HG03469 (cell line): ENCODE measurements around the gene ATP6V0E1.

ENCODE experiments used
- ATAC-seq: cut with Tn5 transposase; IDR thresholded peaks from one replicate; pipeline ENCODE4 v1.9.1; 2021; ENCODE audit warnings: mild to moderate bottlenecking, moderate library complexity, moderate number of reproducible peaks; ENCODE audit not compliant: unreplicated experiment

ATP6V0E1 gene

DNA sequence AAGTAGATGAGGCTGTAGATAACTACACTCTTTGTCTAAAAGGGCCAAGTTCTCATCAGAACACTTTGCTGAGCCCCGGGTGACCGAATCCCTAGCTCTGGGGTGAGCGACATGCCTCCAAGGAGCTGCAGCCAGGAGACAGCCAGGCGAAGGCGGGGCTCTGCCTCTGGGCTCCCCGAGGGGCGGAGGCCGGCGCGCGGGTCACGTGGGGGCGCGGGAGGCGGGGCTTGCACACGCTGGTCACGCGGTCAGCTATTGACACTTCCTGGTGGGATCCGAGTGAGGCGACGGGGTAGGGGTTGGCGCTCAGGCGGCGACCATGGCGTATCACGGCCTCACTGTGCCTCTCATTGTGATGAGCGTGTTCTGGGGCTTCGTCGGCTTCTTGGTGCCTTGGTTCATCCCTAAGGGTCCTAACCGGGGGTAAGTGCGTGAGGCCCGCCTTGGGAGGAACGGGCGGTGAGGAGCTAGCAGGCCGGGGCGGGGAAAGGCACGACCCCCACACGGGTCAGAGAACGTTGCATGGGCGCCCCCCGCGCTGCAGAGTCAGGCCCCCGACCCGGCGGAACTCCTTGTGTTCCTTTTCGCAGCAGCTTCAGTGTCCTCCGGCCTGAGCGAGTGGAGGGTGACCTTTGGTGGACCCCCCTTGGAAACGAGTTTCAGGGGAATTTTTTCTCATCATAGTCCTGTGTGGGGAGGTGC is at the start of gene ATP6V0E1:
ATP6V0E1 (plus strand) TSS at position 230 of the 702 bp plus-strand sequence; CDS start at position 320, 90 bp downstream.
- peak; percentile 78 for ATAC-seq

DNA sequence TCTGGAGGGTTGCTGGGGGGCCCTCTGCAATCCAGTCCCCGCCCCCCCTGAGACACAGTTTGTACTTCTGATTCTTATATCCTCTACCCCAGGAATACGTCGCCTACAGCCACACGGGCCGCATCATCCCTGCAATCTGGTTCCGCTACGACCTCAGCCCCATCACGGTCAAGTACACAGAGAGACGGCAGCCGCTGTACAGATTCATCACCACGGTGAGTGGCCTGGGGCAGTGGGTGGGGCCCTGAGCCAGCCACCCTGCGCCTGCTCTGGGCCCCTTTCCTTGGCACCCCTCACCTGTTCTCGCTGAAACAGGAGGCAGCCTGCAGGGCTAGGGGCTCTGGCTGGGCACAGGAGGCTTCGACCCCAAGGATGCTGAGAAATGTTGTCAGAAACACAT is 48.5 kb upstream of the ATP6V0E1 start:
- ATAC-seq = no peak

DNA sequence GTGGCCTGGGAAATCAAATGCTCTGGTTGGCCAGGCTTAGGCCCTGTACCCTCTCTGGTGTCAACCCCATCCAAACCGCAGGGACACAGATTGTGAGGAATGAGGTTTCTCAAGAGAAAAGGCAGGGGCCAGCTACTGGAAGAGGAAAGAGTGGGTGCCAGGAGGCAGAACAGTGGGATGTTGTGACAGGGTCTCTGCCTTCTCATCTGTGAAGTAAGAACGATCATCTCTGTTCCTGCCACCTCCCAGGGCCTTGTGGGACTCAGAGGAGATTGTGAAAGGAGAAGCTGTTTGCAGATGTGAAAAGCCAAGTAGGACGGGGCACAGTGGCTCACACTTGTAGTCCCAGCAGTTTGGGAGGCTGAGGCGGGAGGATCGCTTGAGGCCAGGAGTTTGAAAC is 47.2 kb upstream of the ATP6V0E1 start:
- ATAC-seq = no peak

DNA sequence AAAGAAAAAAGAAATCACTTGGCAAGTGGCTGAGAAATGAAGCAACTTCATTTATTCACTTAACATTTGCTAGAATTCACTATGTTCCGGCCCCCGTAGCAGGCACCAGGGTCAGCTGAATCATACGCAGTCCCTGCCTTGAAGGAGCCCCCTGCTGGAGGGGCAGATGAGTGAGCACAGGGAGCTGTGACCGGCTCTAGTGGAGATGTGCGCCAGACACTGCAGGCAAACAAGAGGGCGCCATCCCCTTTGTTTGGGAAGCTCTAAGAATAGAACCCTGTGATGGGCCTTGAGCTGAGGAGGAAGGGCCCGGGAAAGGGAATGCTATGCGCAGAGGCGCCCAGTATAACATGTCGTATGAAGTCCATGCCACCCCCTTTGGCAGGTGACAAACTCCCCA is 44.5 kb upstream of the ATP6V0E1 start:
- ATAC-seq = no peak

DNA sequence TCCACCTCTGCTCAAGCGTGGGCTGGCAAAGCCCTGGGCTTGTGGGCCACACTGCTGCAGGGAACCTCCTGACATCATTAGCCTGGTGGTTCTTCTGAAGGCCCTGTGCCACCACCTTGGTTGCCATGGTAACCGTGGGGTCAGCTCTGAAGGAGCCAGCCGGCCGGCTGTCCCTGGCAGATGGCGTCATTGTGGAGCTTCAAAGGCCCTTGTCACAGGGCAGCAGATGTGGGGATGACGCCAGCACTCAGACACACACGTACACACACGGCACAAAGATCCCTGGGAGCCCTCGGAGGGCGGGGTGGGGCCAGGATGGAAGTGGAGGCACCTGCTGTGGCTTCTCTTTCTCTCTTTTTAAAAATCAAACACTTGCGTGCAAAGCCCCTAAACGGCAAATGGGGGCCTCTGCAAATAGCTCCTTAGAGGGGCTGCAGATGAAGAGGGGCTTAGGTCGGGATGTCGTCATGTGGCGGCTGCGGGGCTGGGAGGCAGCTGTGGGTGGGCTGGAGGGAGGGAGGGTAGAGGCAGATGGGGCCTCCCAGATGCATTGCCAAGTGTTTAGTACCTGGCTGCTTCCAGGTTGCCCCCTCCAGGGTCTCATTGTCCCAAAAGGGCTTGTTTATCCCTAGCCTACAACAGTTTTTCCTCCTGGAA is 43.8 kb upstream of the ATP6V0E1 start:
- ATAC-seq = no peak

DNA sequence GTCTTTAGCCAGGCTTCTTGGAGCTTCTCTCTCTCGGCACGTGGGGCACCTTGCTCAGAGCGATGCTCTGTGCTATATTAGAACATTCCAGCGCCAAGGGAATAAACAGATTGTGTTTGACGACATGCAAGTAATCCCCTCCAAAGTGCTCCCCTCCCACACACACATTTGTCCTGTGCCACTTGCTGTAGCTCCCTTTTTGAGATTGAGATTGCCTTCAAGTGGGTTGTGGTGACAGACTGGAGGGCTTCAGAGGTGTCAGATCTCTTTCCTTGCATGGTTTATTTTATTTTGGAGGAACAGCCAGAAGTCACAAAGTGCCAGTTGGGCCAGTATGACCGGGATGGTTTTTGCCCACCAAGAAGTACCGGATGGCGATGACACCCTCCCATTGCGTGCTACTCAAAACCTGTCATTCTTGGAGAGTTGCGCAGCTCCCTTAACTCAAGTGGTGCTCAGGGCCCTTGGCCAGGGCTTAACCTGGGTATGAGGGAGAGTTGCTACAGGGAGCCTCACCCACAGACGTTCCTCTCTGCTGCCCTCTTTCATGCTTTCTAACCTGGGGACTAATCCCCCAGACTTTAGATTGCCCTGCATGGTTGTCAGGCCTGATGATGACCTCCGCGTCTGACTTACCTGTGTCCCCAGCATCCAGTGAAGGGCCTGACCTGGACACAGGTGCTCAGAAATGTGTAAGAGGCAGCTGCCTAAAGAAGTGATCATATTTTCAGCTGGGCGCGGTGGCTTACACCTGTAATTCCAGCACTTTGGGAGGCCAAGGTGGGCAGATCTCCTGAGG is 43.1 kb upstream of the ATP6V0E1 start:
- ATAC-seq = no peak

DNA sequence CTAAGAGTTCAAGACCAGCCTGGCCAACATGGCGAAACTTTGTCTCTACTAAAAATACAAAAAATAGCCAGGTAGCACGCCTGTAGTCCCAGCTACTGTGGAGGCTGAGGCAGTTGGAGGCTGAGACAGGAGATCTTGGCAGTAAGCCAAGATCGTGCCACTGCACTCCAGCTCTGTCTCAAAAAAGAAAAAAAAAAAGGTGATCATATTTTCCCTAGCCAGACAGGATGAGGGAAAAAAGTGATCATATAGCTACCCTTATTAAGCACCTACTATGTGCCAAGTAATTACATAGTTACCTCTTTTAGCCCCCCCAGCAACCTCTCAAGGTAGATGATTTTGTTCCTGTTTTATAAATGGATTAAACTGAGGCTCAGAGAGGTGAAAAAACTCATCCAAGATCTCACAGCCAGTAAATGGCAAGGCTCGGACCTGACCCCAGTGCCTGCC is 42.5 kb upstream of the ATP6V0E1 start:
- no peak for ATAC-seq

DNA sequence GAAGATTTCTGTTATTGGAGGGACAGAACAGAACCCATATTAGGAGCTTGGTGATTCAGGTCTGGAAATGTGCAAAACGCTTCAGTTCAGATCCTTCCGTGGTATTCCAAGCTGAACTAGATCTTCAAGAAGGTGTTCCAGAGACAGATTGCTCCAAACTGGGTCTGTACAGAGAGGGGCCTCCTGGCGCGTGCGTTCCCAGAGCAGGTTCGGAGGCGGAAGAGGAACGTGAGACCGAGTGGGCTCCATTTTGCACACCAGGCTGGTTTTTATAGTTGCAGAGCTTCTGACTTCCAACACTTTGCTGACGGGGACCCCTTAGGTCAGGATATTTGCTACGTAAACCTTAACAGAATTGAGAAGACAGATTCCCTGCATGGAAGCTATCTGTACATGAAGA is 41.0 kb upstream of the ATP6V0E1 start:
- ATAC-seq = no peak

DNA sequence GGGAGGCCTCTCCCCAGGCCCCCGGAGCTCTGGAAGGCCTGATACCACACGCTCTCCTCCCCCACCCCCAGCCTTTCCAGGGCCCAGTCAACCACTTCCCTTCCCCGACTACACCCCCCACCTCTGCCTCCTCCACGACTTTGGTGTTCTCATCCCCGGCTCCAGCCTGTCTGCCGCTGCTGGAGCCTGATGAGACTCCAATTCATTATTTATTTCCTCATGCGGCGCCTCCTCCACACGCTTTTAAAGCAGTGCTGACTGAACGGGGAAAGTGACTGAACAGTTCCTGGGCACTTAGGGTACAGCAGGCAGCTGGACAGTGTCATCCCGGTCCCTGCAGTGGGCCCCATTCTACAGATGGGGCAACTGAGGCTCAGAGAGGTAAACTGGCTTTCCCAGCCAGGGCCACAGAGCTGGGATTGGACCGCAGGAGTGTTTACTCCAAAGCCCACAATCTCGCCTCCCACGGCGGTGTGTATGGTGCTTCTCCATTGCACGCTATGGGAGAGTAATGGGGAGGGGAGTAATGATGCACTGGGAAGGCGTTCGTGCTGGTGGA is 40.2 kb upstream of the ATP6V0E1 start:
- ATAC-seq = no peak

DNA sequence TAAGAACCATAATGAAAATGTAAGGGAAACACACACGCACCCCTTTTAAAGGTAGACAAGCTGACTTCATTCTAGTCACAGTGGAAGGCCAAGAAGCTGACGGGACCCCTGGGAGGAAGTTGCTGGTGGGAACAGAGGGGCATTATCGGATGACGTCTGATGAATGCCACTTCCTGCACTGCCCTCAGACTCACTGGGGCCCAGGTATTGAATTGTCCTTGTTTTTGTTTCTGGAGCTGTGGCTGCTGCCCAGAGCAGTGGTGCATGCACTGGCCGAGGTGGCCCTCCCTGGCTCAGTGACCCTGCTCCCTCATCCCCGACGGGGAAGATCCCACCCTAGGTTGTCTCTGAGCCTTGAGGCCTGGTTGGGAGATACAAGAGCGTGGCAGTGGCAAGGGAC is 39.7 kb upstream of the ATP6V0E1 start:
- ATAC-seq = no peak

DNA sequence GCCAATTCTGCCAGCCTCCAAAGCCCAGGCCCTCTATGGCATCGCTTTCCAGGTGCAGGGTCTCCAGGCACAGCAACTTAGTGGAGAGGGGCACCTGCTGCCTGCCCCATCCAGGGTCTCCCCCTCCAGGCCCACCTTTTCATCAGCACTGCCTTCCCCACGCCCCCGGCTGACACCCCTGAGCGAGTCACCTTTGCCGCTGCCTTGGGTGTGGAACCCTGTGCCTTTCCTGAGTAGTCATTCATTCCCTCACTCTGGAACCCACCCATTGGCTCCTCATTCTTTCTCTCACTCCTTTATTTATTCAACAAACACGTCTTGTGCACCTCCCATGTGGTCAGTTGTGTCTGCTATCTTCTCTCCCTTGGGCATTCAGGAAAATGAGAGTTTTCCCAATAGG is 38.8 kb upstream of the ATP6V0E1 start:
- no peak for ATAC-seq

DNA sequence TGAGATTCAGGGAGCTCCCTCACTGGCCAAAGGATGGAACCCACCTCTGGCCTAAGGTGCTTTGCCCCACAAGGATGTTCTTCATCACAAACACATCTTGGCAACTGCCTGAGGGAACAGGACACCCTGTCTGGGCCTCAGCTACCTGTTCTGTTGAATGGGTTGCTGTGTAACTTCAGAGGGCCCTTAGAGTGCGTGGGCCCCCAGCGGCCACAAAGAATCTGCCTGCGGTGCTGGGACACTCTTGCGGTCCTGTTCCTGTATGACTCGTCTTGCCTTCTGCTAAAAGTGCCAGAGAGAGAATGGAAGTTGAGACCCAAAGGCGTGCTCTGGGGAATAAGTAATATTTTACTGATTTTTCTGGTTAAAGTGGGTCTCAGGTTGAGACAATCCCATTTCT is 38.4 kb upstream of the ATP6V0E1 start:
- no peak for ATAC-seq

DNA sequence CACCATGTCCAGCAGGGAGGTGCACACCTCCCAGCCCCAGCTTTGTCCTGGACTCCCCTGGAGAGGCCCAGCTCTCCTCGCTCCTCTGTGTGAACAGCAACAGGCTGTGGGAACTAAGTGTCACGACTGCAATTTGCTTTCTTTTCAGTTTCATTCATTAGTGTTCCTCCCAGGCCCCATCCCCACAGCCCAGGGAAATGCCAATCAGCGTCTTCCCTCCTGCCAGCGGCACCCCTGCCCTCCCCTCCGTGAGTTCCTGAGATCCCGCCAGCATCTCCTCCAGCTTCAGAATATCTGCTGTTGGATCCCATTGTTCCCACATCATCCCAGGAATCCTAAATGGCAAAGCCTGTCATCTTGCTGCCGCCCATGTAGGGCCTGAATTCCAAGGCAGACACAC is 37.4 kb upstream of the ATP6V0E1 start:
- no peak for ATAC-seq

DNA sequence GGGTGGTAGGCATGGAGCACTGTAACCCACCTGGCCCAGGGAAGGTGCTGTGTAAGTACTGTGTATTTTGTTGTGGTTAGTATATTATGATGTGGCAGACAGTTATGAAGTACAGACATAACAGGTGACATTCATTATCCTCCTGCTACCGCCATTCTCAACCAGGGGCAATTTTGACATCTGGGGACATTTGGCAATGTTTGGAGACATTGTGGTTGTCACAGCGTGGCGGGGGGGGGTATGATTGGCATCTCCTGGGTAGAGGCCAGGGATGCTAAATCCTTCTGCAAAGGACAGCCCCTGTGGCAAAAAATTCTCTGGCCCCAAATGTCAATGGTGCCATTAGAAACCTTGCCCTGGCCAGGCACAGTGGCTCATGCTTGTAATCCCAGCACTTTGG is 34.1 kb upstream of the ATP6V0E1 start:
- ATAC-seq = no peak

DNA sequence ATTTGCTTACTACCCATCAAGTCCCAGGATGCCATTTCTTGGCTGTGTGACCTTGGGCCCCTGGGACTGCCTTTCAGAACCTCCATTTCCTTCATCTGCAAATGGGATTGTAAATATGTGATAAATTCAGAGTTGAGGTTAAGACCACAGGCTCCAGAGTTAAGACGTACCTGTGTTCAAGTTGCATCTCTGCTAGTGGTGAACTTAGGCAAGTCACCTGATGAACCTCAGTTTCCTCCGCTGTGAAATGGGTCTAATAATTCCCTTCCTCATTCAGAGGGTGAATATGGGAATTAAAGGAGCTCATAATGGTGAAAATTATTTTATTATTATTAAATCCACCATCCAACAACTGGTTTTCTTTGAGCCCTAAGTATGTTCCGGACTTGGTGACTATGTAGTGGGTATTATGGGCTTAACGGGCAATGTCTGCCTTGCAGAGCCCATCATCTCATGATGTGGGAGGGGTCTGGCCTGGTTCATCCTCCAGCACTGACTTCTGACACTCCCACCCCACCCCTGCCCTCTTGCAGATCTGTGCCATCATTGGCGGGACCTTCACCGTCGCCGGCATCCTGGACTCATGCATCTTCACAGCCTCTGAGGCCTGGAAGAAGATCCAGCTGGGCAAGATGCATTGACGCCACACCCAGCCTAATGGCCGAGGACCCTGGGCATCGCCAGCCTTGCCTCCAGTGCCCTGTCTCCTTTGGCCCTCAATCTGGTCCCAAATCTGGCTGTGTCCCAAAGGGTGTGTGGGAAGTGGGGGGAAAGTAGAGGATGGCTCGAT is 33.2 kb upstream of the ATP6V0E1 start:
- no peak for ATAC-seq

DNA sequence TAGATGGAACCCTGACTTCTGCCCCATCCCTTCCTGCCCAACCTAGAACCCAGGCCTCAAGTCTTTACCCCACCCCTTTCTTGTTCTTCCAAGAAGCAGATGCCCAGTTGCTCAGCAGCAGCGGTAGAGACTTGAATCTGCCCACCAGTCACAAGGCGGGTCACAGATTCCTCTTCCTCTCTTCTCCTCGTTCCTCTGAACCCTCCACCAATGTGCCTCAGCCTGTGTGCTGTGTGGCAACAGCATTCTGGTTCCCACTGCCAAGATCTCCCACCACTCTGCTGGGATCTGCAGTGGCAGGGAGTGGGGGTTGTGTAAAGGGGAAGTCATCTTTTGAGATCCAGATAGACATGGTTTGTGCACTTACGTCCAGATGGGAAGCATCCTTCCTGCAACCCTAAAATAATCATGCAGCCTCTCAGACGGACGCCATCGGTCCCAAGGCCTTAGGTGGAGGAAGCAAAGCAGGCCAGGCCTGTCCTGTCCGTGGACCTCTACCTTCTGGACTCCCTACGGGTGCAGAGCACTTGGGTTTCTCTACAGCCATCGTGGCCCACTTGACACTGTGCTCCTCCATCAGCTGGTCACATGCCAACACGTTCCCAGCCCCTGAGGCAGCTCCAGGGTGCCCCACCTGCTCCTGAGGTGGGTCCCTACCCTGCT is 32.1 kb upstream of the ATP6V0E1 start:
- ATAC-seq = no peak

DNA sequence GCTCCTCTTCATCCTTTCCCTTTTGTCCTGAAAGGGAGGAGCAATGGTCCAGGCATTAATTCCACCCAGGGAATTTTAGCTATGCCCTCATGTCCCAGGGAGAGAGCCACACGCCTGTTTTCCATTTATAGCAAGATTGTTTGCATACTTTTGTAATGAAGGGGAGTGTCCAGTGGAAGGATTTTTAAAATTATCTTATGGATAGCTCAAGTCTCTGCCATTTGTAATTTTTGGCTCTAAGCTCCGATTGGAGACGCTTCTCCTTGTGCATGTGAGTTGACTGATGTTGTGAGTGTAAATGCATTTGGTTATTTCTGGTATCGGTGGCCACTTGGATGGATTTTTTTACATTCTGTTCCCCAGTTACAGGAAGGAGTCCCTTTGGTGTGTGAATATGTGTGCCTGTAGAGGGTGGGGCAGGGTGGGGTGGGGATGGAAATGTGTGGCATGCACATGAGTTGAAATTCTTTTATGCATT is 31.5 kb upstream of the ATP6V0E1 start:
- no peak for ATAC-seq

DNA sequence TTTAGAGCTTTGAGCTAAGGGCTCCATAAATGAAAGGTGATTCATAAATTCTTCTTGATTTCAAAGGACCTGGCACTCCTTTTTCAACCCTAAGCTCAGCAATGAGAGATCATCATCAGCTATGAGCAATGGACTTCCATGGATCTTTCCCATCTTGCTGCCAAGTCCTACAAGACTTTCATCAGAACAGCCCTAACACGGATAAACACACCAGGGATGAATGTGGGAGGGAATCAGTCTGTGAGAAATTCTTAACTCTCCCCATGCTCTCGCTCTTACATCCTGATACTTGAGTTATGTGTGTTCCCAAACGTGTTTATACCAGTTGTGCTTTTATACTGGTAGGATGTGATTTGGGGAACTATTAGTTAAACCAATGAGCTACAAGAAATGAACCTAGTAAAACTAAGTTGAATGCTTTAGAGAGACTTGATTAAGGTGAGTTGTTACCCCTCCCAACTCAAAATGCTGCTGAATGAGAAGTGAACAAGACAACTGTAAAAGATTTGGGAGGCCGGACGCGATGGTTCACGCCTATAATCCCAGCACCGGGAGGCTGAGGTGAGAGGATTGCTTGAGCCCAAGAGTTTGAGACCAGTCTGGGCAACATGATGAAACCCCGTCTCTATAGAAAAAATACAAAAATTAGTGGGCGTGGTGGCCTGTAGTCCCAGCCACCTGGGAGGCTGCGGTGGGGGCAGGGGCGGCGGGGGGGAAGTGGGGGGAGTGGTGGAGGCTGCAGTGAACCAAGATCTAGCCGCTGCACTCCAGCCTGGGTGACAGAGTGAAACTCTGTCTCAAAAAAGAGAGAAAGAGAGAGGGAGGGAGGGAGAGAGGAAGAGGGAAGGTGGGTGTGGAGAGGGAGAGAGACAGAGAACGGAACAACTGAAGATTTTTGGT is 29.5 kb upstream of the ATP6V0E1 start:
- ATAC-seq = no peak

DNA sequence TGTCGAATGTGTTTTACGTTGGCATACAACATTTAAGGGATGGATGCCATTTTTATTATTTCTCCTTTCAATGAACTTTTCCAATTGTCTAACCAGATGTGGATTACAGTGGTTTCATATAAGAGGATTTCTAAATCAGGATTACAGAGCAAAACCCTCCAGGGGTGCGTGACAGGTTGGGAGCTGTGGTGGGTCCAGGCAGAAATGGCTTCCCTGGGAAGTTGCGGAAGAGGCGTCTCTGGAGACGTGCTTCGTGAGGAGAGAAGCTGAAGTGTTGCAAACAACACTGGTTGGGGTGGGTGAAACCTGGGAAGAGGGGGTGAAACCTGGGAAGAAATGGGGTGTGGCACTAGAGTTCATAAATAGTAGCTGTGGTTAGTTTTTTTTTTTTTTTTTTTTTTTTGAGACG is 28.8 kb upstream of the ATP6V0E1 start:
- ATAC-seq = no peak
